Stimulated activated CD8-positive, alpha-beta memory T cell treated with anti-CD3 and anti-CD28 coated beads, Interleukin-15, amount 100 ng/mL, for 4 hours (primary cell): ENCODE data around the gene ABCD3.
"Not testable (repeated sequence)": the region's sequence is repeated elsewhere in the genome, so short reads cannot be mapped to it uniquely, and the experiment has no call there.

Source experiments
- DNase-seq, 2 donors: peaks; one replicate each; pipeline ENCODE4 v3.0.0-alpha.2; 2020; ENCODE audit warnings: low read depth in 2 of 2

The ABCD3 gene

GRCh38 chr1:94417978-94418663, at the start of gene ABCD3:
Gene ABCD3 (plus strand): TSS chr1:94418389. CDS start chr1:94418479, 90 bp downstream.
- peak; percentile 95 to 98 for DNase-seq

- not testable (repeated sequence) for DNase-seq
These were observed 45.4 kb upstream of the ABCD3 start for GRCh38 chr1:94372771-94373170.

- DNase-seq, result not testable (repeated sequence)
These were observed 44.9 kb upstream of the ABCD3 start for GRCh38 chr1:94373311-94373710.

- not testable (repeated sequence) for DNase-seq
These were observed 42.5 kb upstream of the ABCD3 start for GRCh38 chr1:94375666-94376065.

GRCh38 chr1:94378493-94378892, 39.7 kb upstream of the ABCD3 start:
- not testable (repeated sequence) for DNase-seq

GRCh38 chr1:94379615-94380014, 38.6 kb upstream of the ABCD3 start:
- no peak for DNase-seq

- no peak for DNase-seq
These were observed 36.0 kb upstream of the ABCD3 start for GRCh38 chr1:94382201-94382600.

GRCh38 chr1:94383966-94384408, 34.2 kb upstream of the ABCD3 start:
- DNase-seq, result no peak

- DNase-seq, result no peak
These were observed 33.5 kb upstream of the ABCD3 start for GRCh38 chr1:94384485-94385265.

GRCh38 chr1:94385308-94385929, 32.8 kb upstream of the ABCD3 start:
- no peak for DNase-seq

- DNase-seq, result no peak
These were observed 28.9 kb upstream of the ABCD3 start for GRCh38 chr1:94389298-94389697.

- DNase-seq, result no peak
These were observed 23.9 kb upstream of the ABCD3 start for GRCh38 chr1:94394247-94394646.

GRCh38 chr1:94395231-94395630, 23.0 kb upstream of the ABCD3 start:
- no peak for DNase-seq

- no peak for DNase-seq
These were observed 22.4 kb upstream of the ABCD3 start for GRCh38 chr1:94395748-94396309.

GRCh38 chr1:94396356-94397010, 21.7 kb upstream of the ABCD3 start:
- DNase-seq, result no peak

GRCh38 chr1:94398356-94398755, 19.8 kb upstream of the ABCD3 start:
- no peak for DNase-seq

- no peak for DNase-seq
These were observed 18.7 kb upstream of the ABCD3 start for GRCh38 chr1:94399453-94399852.

GRCh38 chr1:94401206-94401605, 17.0 kb upstream of the ABCD3 start:
- no peak for DNase-seq

- no peak for DNase-seq
These were observed 11.7 kb upstream of the ABCD3 start for GRCh38 chr1:94406446-94406845.

- DNase-seq, result no peak
These were observed 9.9 kb upstream of the ABCD3 start for GRCh38 chr1:94408104-94408830.

- no peak for DNase-seq
These were observed 7.0 kb upstream of the ABCD3 start for GRCh38 chr1:94411237-94411636.
